Muscle layer of colon (tissue), 2 donors: ENCODE measurements around the gene PSME3IP1.

Experiments
- H3K27ac ChIP-seq: one replicate; pipeline ENCODE4 v1.7.0; 2013; ENCODE audit warnings: low read depth, mild to moderate bottlenecking, low read length, moderate library complexity
- H3K27me3 ChIP-seq, 2 donors: one replicate each; pipeline ENCODE4 v1.7.0; 2013; ENCODE audit warnings: low read length in 2 of 2, mild to moderate bottlenecking in 2 of 2; ENCODE audit not compliant: insufficient read depth in 2 of 2, control insufficient read depth in 1 of 2
- H3K36me3 ChIP-seq: one replicate; pipeline ENCODE4 v1.7.0; 2013; ENCODE audit warnings: mild to moderate bottlenecking, low read length; ENCODE audit not compliant: insufficient read depth
- H3K4me1 ChIP-seq: one replicate; pipeline ENCODE4 v1.7.0; 2013; ENCODE audit warnings: mild to moderate bottlenecking, low read length; ENCODE audit not compliant: insufficient read depth
- H3K4me3 ChIP-seq, 2 donors: one replicate each; pipeline ENCODE4 v1.7.0; 2013; ENCODE audit warnings: low read length in 2 of 2, low read depth in 1 of 2, mild to moderate bottlenecking in 1 of 2, moderate library complexity in 1 of 2
- H3K9ac ChIP-seq: one replicate; pipeline ENCODE4 v1.7.0; 2013; ENCODE audit warnings: low read length
- H3K9me3 ChIP-seq: one replicate; pipeline ENCODE4 v1.7.0; 2013; ENCODE audit warnings: mild to moderate bottlenecking, low read length
- donor health status: abdominal sarcoma.
- donor health status: Adenocarcinoma of cecum.

PSME3IP1 gene

DNA sequence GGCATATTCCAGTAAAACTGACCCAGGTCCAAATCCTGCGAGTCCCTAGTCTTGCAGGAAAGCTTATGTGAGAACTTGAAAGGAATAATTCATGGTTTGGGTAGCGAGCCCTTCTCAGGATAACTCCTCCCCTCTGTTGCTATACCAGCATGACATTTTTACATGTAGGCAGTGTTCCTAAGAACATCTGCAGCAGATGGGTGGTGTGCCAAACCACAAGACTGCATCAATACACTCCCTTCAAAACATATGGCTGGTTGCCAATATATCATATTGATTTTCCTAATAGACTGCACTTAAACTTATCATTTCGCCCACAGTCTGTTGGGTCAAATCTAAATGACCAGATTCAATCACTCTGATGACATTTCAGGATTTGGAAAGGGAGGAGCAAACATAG, 19.9 kb downstream of the PSME3IP1 start:
- Histone ChIP-seq H3K9me3 (no peaks in the 10 kb centered on the region), H3K9ac (no peak overlapping the region), H3K4me1 (no peaks in the 10 kb centered on the region), H3K27ac (no peak overlapping the region), H3K36me3 (peaks cover 46% of the 10 kb centered on the region), H3K4me3 (no peak overlapping the region), H3K27me3 (no peaks in the 10 kb centered on the region)

DNA sequence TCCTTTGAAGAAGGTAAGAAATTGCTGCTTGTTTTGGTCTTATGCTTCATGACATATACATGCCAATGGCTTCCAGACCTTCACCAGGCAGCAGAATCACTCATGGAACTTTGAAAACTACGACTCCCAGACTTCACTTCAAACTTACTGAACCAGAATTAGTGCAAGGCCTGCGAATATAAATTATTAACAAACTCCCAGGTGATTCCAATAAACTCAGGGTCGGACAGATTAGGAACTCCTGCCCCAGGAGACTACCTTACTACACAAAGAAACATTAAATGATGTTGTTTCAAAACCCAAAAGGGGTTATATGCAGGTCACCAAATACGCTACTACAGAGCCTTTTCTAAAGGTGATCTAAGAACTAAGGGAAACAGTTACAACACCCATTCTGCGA, 20.4 kb downstream of the PSME3IP1 start:
- Histone ChIP-seq H3K9me3 (no peaks in the 10 kb centered on the region), H3K4me3 (no peak overlapping the region), H3K4me1 (no peaks in the 10 kb centered on the region), H3K36me3 (peaks cover 45% of the 10 kb centered on the region), H3K27ac (no peak overlapping the region), H3K27me3 (no peaks in the 10 kb centered on the region), H3K9ac (no peak overlapping the region)

DNA sequence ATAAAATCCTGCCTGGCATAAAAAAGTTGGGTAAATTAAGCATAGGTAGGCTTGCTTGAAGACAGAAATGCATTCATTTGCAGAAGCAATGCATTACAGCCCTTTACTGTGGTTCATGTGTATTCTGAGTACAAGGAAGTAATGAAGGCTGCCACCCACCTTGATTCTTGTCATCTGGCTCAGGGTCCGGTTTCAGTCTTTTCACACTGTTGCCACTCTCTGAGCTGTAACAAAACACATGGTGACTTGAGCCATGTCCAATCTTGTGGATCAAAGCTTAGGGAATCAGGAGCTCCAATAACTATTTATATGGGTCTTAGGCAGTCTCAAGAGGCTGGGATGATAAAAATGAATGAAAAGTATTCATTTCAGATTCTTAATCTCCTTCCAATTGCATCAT, 22.0 kb downstream of the PSME3IP1 start:
- H3K27me3 ChIP-seq = no peaks in the 10 kb centered on the region
- no peak overlapping the region for H3K9ac ChIP-seq
- no peaks in the 10 kb centered on the region for H3K4me1 ChIP-seq
- H3K27ac ChIP-seq = no peak overlapping the region
- H3K36me3 ChIP-seq = peaks cover 45% of the 10 kb centered on the region
- no peaks in the 10 kb centered on the region for H3K9me3 ChIP-seq
- no peak overlapping the region for H3K4me3 ChIP-seq

DNA sequence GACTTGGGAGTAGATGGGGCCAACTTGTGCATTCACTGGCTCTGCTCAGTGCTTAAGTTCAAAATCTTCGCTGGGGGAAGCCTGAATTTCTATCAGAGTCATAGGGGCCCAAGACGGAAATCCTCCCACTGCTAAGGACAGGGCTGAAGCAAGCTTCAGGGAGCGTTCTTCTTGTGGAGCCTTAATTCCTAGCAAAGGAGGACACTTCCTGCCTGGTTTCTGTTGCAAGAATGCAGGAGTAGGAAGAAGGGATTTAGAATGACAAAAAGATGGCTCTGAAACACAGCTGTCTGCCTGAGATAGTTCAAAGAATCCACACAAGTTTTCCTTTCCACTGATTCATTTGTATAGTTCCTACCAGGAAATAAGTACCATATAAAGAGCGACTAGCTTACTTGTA, 26.4 kb downstream of the PSME3IP1 start:
- Histone ChIP-seq H3K36me3 (peaks cover 37% of the 10 kb centered on the region), H3K9ac (no peak overlapping the region), H3K27me3 (no peaks in the 10 kb centered on the region), H3K4me3 (no peak overlapping the region), H3K9me3 (no peaks in the 10 kb centered on the region), H3K27ac (no peak overlapping the region), H3K4me1 (no peaks in the 10 kb centered on the region)

DNA sequence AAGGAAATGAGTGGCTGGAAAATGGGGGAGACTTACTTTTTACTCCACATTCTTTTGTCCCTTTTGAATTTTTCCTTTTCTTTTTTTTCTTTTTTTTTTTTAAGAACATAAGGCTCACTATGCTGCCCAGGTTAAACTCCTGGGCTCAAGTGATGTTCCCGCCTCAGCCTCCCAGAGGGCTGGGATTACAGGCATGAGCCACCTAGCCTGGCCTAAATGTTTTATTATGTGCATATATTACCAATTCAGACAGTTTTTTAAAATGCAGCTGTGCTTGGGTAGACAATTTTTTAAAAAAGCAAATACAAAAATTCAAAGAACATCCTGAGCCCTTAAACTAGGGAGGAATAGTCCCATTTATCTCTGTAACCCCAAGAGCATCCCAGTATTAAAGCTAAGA, 28.3 kb downstream of the PSME3IP1 start:
- Histone ChIP-seq H3K4me1 (peaks cover 11% of the 10 kb centered on the region), H3K4me3 (no peak overlapping the region), H3K36me3 (peaks cover 35% of the 10 kb centered on the region), H3K27me3 (no peaks in the 10 kb centered on the region), H3K27ac (no peak overlapping the region), H3K9ac (no peak overlapping the region), H3K9me3 (no peaks in the 10 kb centered on the region)

DNA sequence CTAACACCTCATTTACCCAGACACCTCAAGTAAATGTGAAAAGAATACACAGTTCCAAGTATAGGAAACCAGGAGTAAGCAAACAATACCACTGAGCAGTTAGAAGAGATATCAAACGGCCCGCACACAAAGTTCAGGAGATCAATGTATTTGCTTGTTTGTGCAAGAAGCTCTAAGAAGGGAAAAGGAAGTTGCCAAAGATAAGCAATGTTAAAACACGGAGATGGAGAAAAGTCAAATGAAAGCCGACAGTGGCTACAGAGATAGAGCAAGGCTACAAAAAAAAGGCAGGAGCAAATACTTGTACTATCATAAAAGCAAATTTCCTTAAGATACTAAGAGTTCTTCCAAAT, 29.5 kb downstream of the PSME3IP1 start:
- Histone ChIP-seq H3K4me1 (peaks cover 11% of the 10 kb centered on the region), H3K9ac (no peak overlapping the region), H3K27ac (no peak overlapping the region), H3K36me3 (peaks cover 38% of the 10 kb centered on the region), H3K4me3 (no peak overlapping the region), H3K27me3 (no peaks in the 10 kb centered on the region), H3K9me3 (no peaks in the 10 kb centered on the region)

DNA sequence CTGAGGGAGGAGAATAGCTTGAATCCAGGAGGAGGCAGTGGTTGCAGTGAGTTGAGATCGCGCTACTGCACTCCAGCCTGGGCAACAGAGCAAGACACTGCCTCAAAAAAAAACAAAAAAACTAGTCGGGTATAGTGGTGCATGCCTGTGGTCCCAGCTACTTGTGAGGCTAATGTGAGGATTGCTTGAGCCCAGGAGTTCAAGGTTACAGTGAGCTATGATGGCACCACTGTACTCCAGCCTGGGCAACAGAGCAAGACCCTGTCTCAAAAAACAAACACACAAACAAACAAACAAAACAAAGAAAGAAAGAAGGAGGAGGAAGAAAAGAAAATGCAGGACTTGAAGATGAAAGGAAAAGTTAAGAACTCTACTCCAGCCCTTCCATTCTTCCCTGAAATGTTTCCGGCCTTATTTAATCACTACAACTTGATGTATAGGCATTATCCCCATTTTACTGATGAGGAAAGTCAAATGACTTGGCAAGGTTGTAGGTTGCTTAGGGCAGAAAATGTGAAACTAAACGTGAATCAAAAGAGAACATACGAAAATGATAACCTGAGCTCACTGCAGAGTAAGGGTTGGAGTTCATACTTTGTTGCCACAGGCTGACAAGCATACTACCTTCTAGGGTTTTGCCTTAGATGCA, 30.0 kb downstream of the PSME3IP1 start:
- no peaks in the 10 kb centered on the region for H3K27me3 ChIP-seq
- H3K9me3 ChIP-seq = no peaks in the 10 kb centered on the region
- no peak overlapping the region for H3K4me3 ChIP-seq
- no peak overlapping the region for H3K9ac ChIP-seq
- peaks cover 11% of the 10 kb centered on the region for H3K4me1 ChIP-seq
- no peak overlapping the region for H3K27ac ChIP-seq
- H3K36me3 ChIP-seq = peaks cover 43% of the 10 kb centered on the region

DNA sequence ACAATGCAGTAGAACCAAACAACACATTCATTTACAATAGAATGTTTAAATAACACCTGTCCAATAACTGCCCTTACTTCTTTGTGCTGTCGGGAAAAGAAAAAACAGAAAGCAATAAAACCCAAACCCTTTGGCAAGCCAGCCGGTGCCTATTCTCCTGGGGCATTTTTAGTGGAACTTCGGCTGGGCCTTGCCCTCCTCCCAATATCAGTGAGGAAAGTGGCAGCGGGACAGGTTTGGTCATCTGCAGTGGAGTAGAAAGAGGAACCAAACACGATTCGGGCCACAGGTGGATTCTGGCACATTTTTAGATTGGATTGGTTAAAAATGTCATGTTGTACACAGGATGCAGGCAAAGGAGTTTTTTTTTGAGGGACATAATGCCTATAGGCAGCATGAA, 32.0 kb downstream of the PSME3IP1 start:
- Histone ChIP-seq H3K9ac (no peak overlapping the region), H3K36me3 (peaks cover 37% of the 10 kb centered on the region), H3K27me3 (no peaks in the 10 kb centered on the region), H3K27ac (no peak overlapping the region), H3K4me1 (peaks cover 11% of the 10 kb centered on the region), H3K4me3 (no peak overlapping the region), H3K9me3 (no peaks in the 10 kb centered on the region)

DNA sequence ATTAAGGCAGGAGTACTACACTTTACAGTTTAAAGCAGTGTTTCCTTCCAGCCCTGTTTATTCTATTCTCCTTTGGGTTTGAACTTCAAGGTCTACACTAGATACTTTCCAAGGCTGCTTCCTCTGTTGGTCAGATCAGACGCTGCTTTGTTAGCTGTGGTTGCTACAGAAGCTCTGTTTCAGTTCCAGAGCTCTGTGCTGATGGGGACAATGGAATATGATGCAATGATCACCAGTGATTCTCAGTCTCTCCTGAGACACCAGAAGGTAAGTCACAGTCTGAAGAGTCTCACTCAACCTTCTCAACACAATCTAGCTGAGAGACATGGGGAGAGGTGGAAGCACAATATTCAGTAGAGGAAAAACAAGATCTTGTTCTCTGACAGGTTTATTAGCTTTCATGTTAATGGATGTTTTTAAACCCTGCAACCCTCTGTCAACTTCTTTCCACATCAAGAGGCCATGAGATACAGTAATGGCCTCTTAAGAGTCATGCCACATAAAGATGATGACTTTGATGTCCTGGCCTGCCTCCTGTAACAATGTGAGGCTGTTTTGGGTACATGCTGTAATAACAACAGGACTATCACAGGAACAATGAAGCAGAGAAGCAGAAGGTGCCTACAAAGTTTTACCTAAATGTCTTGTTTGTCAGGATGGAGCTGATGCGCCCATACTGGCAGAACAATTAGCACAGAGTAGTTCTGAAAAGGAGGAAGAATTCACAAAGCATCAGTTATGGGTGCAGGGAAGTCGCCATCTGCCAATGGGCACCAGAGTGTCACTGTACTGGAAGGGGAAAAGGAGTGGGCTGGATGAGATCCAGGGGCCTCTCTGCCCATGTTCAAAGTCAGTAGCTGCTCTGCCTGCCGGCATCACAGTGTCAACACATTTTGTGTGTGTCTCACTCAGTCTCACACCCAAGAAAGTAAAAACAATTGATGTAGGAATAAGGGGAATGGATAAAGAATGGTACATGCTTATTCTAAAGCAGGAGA, 33.4 kb downstream of the PSME3IP1 start:
- H3K4me3 ChIP-seq = no peak overlapping the region
- H3K9ac ChIP-seq = no peak overlapping the region
- peaks cover 33% of the 10 kb centered on the region for H3K36me3 ChIP-seq
- H3K9me3 ChIP-seq = no peaks in the 10 kb centered on the region
- no peak overlapping the region for H3K27ac ChIP-seq
- H3K27me3 ChIP-seq = no peaks in the 10 kb centered on the region
- peaks cover 19% of the 10 kb centered on the region for H3K4me1 ChIP-seq

DNA sequence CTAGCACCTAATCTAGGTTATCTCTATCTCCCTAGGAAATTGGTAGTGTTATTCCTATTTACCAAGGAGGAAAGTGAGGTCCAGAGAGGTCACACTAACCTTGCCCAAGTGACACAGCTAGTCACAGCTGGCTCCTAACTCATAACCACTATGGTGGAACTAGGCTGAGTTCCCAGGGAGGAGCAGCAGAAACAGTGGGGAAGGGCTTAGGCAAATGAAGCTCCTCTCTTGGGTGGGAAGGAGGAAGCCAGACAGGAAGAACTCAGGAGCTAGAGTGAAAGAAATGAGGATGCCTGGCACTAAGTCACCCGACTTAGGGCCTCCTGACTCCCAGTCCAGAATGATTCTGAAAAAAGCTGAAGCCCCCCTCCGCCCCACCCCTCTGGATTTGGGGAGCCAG, 34.5 kb downstream of the PSME3IP1 start:
- Histone ChIP-seq H3K27me3 (no peaks in the 10 kb centered on the region), H3K36me3 (peaks cover 29% of the 10 kb centered on the region), H3K27ac (no peak overlapping the region), H3K9ac (no peak overlapping the region), H3K4me1 (peaks cover 23% of the 10 kb centered on the region), H3K4me3 (no peak overlapping the region), H3K9me3 (no peaks in the 10 kb centered on the region)

DNA sequence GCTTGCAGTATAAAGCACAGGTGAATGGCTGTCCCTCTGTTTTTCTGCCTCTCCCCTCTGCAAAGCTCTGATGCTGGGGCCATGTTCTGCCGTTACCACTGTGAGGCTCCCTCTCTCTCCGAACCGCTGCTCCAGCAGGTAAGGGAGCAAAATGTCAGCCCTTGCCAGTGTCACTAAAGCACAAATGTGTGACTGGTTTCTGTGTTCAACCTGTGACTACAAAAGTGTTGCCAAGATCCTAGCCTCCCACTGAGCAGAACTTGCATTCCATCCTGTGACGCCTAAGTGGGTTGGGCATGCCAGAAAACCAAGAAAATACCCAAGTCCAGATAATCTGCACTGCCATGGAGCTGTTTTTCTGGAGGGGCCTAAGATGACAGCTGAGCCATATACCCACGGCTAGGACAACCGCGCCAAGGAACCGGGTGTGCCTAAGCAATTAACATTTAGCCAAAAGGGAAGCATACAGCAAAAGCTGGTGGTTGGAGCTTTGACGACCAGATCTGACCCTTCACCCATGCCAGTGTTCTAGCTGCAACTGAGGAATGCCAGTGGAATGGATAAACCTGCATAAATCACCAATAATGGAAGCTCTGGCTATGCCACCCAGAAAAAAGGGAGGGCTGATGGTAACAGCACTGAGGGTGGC, 35.0 kb downstream of the PSME3IP1 start:
- Histone ChIP-seq H3K9me3 (no peaks in the 10 kb centered on the region), H3K27ac (no peak overlapping the region), H3K4me1 (peaks cover 23% of the 10 kb centered on the region), H3K27me3 (no peaks in the 10 kb centered on the region), H3K9ac (no peak overlapping the region), H3K36me3 (peaks cover 24% of the 10 kb centered on the region), H3K4me3 (no peak overlapping the region)
